ENCODE data around the gene GPR173.
A peak's percentile ranks its signal among the peaks of the same experiment; 100 is the strongest.

The GPR173 gene

GRCh38 chrX:53071064-53071463 lies 22.5 kb downstream of the GPR173 start:
- no peak for DNase-seq (ENCODE audit: extremely low spot score)
- ChIA-PET CTCF (interaction anchor here (0.7 kb wide), 1 partner anchor 26 kb away, joined by 4 read pairs; no protein-coding TSS in a partner anchor), POLR2A (no interaction called here)
- TF ChIP-seq ARNT (IDR thresholded peaks at IDR 0.05) (no peak), HDGF (IDR thresholded peaks at IDR 0.05; ENCODE audit: borderline replicate concordance) (no peak), TARDBP (IDR thresholded peaks at IDR 0.05) (no peak), FOXM1 (IDR thresholded peaks at IDR 0.05; ENCODE audit: borderline replicate concordance) (no peak), CTBP1 (IDR thresholded peaks at IDR 0.05; ENCODE audit: borderline replicate concordance) (no peak), FOXA1 (IDR thresholded peaks at IDR 0.05) (no peak), LEF1 (IDR thresholded peaks at IDR 0.05; ENCODE audit: borderline replicate concordance) (no peak), ELF4 (IDR thresholded peaks at IDR 0.05) (no peak), SUZ12 (IDR thresholded peaks at IDR 0.05) (no peak)

- POLR2A ChIA-PET, result interaction anchor here (0.6 to 1.3 kb wide), 4 partner anchors 10 to 209 kb away, joined by 3 to 11 read pairs (median 4); partner anchors contain the start of genes IQSEC2 and TSPYL2
- TF ChIP-seq CTBP1 (IDR thresholded peaks at IDR 0.05; ENCODE audit: borderline replicate concordance) (peak; percentile 73; the same call in 1 of the 2 replicates), PKNOX1 (IDR thresholded peaks at IDR 0.05) (no peak), L3MBTL2 (conservative IDR thresholded peaks at IDR 0.05) (peak; percentile 84)
- CTCF ChIA-PET, result interaction anchor here (0.7 to 1.7 kb wide), 3 partner anchors 10 to 31 kb away, joined by 3 to 5 read pairs (median 3); partner anchors contain the start of gene TSPYL2
- DNase-seq (ENCODE audit: extremely low spot score), result peak; percentile 72
These were observed 23.2 kb downstream of the GPR173 start for GRCh38 chrX:53071604-53072417.

GRCh38 chrX:53072418-53073114 lies 24.0 kb downstream of the GPR173 start:
- CTCF ChIA-PET, result interaction anchor here (0.7 to 1.7 kb wide), 4 partner anchors 10 to 373 kb away, joined by 3 to 5 read pairs (median 3); partner anchors contain the start of gene TSPYL2
- no peak for DNase-seq (ENCODE audit: extremely low spot score)
- TF ChIP-seq L3MBTL2 (conservative IDR thresholded peaks at IDR 0.05), result 0 out of 2 replicates have a peak, but pooled peaks have one; percentile 8
- no peak for TF ChIP-seq FOXA1 (IDR thresholded peaks at IDR 0.05)
- POLR2A ChIA-PET, result interaction anchor here (0.6 to 1.5 kb wide), 8 partner anchors 9 to 209 kb away, joined by 3 to 12 read pairs (median 4); partner anchors contain the start of genes IQSEC2, KANTR and TSPYL2

GRCh38 chrX:53073115-53073586 lies 24.6 kb downstream of the GPR173 start:
- ChIA-PET POLR2A (interaction anchor here (0.7 to 1.5 kb wide), 5 partner anchors 9 to 167 kb away, joined by 3 to 12 read pairs (median 4); partner anchors contain the start of genes KANTR and TSPYL2), CTCF (interaction anchor here (0.6 to 1.7 kb wide), 3 partner anchors 17 to 373 kb away, joined by 3 to 5 read pairs (median 3); no protein-coding TSS in a partner anchor)
- TF ChIP-seq FOXA1 (IDR thresholded peaks at IDR 0.05), result no peak
- TF ChIP-seq FOXM1 (IDR thresholded peaks at IDR 0.05; ENCODE audit: borderline replicate concordance), result no peak
- peak; percentile 86 for TF ChIP-seq ZNF384 (IDR thresholded peaks at IDR 0.05)
- TF ChIP-seq FOXK2 (IDR thresholded peaks at IDR 0.05), result no peak
- TF ChIP-seq CTBP1 (IDR thresholded peaks at IDR 0.05; ENCODE audit: borderline replicate concordance), result no peak
- TF ChIP-seq ARNT (IDR thresholded peaks at IDR 0.05), result no peak
- no peak for DNase-seq (ENCODE audit: extremely low spot score)

GRCh38 chrX:53075011-53075410 lies 26.4 kb downstream of the GPR173 start:
- ChIA-PET POLR2A (no interaction called here), CTCF (no interaction called here)
- TF ChIP-seq FOXK2 (IDR thresholded peaks at IDR 0.05) (no peak), FOXA1 (IDR thresholded peaks at IDR 0.05) (no peak), SP1 (IDR thresholded peaks at IDR 0.05) (no peak), BHLHE40 (IDR thresholded peaks at IDR 0.05; ENCODE audit: borderline replicate concordance) (no peak), ZNF384 (IDR thresholded peaks at IDR 0.05) (no peak), SUZ12 (IDR thresholded peaks at IDR 0.05) (no peak), HDGF (IDR thresholded peaks at IDR 0.05; ENCODE audit: borderline replicate concordance) (no peak), ELF4 (IDR thresholded peaks at IDR 0.05) (no peak)
- no peak for DNase-seq (ENCODE audit: extremely low spot score)

GRCh38 chrX:53076671-53077070 lies 28.1 kb downstream of the GPR173 start:
- ChIA-PET POLR2A (no interaction called here), CTCF (no interaction called here)
- TF ChIP-seq CTBP1 (IDR thresholded peaks at IDR 0.05; ENCODE audit: borderline replicate concordance) (no peak), ELF4 (IDR thresholded peaks at IDR 0.05) (no peak), ZNF384 (IDR thresholded peaks at IDR 0.05) (no peak), FOXK2 (IDR thresholded peaks at IDR 0.05) (no peak), FOXM1 (IDR thresholded peaks at IDR 0.05; ENCODE audit: borderline replicate concordance) (no peak)
- no peak for DNase-seq (ENCODE audit: extremely low spot score)

GRCh38 chrX:53077207-53078197 lies 28.9 kb downstream of the GPR173 start:
- CTCF ChIA-PET, result no interaction called here
- POLR2A ChIA-PET, result interaction anchor here (0.6 to 0.8 kb wide), 2 partner anchors 10 to 148 kb away, joined by 3 read pairs; no protein-coding TSS in a partner anchor
- no peak for DNase-seq (ENCODE audit: extremely low spot score)

More at GRCh38 chrX:53077207-53078197, 28.9 kb downstream of the GPR173 start:
- TF ChIP-seq LEF1 (IDR thresholded peaks at IDR 0.05; ENCODE audit: borderline replicate concordance) (no peak), ARNT (IDR thresholded peaks at IDR 0.05) (no peak), TARDBP (IDR thresholded peaks at IDR 0.05) (no peak), HDGF (IDR thresholded peaks at IDR 0.05; ENCODE audit: borderline replicate concordance) (no peak), PKNOX1 (IDR thresholded peaks at IDR 0.05) (no peak), ELF4 (IDR thresholded peaks at IDR 0.05) (no peak), CTBP1 (IDR thresholded peaks at IDR 0.05; ENCODE audit: borderline replicate concordance) (no peak), BHLHE40 (IDR thresholded peaks at IDR 0.05; ENCODE audit: borderline replicate concordance) (no peak), SUZ12 (IDR thresholded peaks at IDR 0.05) (no peak), FOXK2 (IDR thresholded peaks at IDR 0.05) (no peak), ZNF384 (IDR thresholded peaks at IDR 0.05) (no peak)
